GM12872 (cell line): ENCODE data around the gene TP53BP1.

Source experiments
- TF ChIP-seq, protein P1 (sequence below): IDR thresholded peaks from 3 replicates; pipeline ENCODE4 v1.5.1; 2011; ENCODE audit warnings: low read depth, mild to moderate bottlenecking, low read length, moderate library complexity; ENCODE audit not compliant: insufficient read depth

TP53BP1 gene

DNA sequence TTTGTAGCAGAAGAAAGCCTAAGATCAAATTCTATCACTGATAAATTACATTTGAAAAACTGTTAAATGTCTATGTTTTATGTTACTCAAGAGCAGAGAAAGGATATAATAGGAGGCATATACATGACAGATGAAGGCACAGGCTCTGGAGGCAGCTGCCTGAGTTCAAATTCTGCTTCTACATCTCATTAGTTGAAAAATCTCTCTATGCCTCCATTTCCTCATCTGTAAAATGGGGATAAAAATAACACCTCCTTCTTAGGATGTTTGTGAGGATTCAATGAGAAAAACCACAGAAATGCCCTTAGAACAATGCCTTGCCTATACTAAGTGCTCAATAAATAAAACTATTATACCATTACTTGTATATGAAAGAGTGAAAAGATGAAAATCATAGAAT lies 21.0 kb downstream of the TP53BP1 start:
- TF ChIP-seq, protein P1, sequence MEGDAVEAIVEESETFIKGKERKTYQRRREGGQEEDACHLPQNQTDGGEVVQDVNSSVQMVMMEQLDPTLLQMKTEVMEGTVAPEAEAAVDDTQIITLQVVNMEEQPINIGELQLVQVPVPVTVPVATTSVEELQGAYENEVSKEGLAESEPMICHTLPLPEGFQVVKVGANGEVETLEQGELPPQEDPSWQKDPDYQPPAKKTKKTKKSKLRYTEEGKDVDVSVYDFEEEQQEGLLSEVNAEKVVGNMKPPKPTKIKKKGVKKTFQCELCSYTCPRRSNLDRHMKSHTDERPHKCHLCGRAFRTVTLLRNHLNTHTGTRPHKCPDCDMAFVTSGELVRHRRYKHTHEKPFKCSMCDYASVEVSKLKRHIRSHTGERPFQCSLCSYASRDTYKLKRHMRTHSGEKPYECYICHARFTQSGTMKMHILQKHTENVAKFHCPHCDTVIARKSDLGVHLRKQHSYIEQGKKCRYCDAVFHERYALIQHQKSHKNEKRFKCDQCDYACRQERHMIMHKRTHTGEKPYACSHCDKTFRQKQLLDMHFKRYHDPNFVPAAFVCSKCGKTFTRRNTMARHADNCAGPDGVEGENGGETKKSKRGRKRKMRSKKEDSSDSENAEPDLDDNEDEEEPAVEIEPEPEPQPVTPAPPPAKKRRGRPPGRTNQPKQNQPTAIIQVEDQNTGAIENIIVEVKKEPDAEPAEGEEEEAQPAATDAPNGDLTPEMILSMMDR, result no peak

DNA sequence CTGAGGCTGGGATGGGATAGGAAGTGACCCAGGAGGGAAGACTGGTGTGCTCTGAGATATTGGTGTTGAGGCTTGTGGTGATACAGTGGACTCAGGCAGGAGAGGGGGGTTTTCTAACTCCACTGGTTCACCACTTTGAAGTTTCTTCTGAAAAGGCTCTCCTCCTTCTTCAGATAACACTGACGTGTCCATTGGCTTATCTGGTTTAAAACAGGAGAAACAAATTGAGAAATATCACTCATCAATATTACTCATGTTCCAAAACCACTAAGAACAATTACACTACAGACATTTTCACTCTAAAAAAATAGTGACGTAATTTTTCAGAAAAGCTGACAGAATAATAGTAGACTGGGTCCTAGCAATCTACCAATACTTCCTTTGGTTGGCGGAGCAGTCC lies 23.1 kb downstream of the TP53BP1 start:
- TF ChIP-seq, protein P1, result no peak

DNA sequence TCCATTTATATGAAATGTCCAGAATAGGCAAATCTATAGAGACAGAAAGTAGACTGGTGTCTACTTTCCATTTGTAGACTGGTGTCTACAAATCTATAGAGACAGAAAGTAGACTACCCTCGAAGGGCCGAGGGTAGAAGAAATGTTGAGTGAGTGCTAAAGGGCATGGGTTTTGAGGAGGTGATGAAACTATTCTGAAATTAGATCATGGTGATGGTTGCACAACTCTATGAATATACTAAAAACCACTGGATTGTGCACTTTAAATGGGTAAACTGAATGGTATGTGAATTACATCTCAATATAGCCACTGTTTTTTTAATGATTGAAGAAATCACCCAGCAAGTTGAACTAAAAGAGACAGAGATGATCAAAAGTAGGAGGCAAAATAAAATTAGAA lies 27.9 kb downstream of the TP53BP1 start:
- TF ChIP-seq, protein P1, result no peak

DNA sequence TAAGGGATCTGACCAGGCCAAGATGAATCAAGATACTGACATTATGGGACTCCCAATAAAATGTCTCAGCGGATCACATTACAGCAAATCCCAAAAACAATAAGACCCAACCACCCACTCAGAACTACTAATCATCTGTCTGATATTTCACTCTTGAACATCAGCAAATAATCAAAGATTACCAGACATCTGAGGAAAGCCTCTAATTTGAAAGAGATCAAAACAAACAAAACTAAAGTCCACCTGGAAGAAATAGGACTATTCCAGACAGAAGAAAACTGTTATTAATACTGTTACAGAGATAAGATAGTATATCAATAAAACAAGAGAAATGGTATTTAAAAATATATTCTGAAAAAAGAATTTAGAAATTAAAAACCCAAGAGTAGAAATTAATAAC lies 29.0 kb downstream of the TP53BP1 start:
- TF ChIP-seq, protein P1, result no peak

DNA sequence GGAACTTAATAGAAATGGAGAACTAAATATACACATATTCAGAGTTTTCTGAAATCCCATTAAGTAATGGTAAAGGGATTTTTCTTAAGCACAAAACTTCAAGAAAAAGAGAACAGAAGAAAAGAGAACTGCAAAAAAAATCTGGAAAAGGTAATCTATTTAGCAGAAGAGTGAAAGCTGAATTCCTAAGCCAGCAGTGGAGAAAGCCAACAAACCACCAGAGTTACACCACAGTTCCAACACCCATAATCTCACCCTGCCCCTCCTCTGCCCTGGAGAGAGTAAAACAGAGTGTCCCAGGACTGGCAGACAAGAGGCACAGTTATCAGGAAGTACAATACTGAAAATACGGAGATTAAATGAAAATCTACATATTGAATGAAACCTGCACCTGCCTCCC lies 29.4 kb downstream of the TP53BP1 start:
- TF ChIP-seq, protein P1, result no peak

DNA sequence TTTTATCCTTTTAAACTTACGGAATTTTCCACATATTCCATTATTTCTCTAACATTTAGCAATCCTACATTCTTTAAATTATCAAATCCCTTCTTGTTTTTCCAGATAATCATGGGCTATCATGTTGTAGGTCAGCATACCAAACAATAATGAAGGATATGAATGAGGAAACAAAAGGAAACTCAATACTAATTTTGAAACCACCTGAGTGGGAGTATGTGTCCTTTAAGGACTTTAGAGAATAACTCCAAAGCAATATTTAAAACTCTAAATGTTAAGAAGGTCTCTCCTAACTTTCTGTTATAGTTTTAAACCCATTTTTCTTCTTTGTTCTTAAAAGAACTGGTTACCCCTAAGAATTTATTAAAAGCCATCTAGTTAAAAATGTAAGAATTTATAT lies 43.0 kb downstream of the TP53BP1 start:
- TF ChIP-seq, protein P1, result no peak

DNA sequence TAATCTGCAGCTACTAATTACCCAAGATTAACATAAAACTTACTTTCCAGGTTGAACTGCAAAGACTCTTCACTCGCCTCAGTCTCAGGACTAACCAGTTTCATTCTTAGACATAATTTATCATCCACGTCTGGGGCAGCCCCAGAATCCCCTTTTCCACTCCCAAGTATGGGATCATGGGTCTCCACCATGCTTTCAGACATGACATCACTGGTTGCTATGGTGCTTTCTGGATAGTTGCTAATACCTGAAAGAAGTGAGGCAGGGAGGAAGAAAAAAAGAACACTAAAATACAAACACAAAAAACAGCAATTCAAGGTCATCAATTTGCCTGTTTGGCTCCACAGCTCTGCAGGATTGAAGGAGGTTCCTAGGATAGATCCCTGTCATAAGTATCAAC lies 46.6 kb downstream of the TP53BP1 start:
- TF ChIP-seq, protein P1, result no peak

DNA sequence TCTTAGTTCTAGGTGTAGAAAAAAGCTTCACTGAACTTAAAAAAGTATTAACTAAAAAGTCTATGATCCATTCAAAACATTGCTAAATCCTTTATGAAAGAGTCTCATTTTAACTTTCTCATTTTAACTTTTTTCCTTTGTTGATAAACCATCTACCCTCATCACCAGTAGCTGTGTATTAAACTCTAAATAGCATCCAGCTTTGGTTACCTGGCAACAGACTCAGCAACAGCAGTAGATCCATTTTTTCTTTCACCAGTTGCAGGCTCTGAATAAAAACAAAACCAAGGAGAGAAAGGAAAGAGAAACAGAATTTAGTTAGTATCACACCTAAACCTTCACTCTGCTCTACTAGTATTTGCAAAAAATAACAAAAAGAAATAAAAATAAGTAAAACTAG lies 51.6 kb downstream of the TP53BP1 start:
- TF ChIP-seq, protein P1, result no peak
